T-helper 17 cell (primary cell): Measurements from ENCODE around the gene AK2. TPM values are rescaled to one million over a fixed set of nuclear protein-coding genes. Genes with fewer than 3 reads are reported as not detected.
"Not testable (repeated sequence)": the region's sequence is repeated elsewhere in the genome, so short reads cannot be mapped to it uniquely, and the experiment has no call there.

ENCODE experiments used
- ATAC-seq: fragments of 150-1000 bp; cut with Tn5 transposase; 2 replicates; pipeline ENCODE4 v1.10.0; 2021; ENCODE audit warnings: mild to moderate bottlenecking, moderate library complexity
- DNase-seq, 3 donors: peaks; one replicate each; pipeline versions ENCODE4 v3.0.0 to v3.0.0-alpha.2; 2020 to 2021
- H3K9me3 ChIP-seq: one replicate; pipeline ENCODE4 v1.7.0; 2013; ENCODE audit warnings: low read length, mild to moderate bottlenecking; ENCODE audit not compliant: control insufficient read depth, poor library complexity, severe bottlenecking
- H3K27ac Mint-ChIP-seq: one replicate; pipeline ENCODE4 v1.8.0; 2022; ENCODE audit warnings: mild to moderate bottlenecking, moderate library complexity, mixed read lengths
- H3K27me3 Mint-ChIP-seq: one replicate; pipeline ENCODE4 v1.8.0; 2022; ENCODE audit warnings: mixed read lengths
- H3K36me3 Mint-ChIP-seq: one replicate; pipeline ENCODE4 v1.8.0; 2022; ENCODE audit warnings: low read depth, mixed read lengths
- H3K4me1 Mint-ChIP-seq: one replicate; pipeline ENCODE4 v1.8.0; 2022; ENCODE audit warnings: mild to moderate bottlenecking, mixed read lengths
- H3K4me3 Mint-ChIP-seq: one replicate; pipeline ENCODE4 v1.8.0; 2022; ENCODE audit warnings: mild to moderate bottlenecking, moderate library complexity, mixed read lengths
- total RNA-seq, 4 donors: library from RNA in 2 of 4; stranded (reverse) in 2 of 4; gene quantifications; one replicate each; pipeline ENCODE4 v1.2.3 and lab custom pipeline; 2022 to 2026

The AK2 gene
- total RNA-seq, 2 donors from 2014 or later = 51.1 to 61.7 TPM

DNA sequence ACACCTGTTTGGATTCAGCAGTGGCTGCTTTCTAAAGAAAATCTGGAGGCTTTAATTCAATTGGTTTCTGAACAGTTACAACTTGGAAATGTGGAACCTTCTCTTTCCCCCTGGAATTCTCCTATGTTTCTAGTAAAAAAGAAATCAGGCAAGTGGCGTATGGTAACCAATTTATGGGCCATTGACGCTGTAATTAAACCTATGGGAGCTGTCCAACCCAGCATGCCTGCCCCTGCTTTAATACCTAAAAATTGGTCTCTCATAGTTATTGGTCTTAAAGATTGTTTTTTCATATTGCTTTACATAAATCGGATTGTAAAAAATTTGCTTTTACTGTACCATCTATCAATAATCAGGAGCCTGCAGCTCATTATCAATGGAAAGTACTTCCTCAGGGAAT is 29.8 kb upstream of the AK2 start:
- H3K27ac Mint-ChIP-seq, ATAC-seq, H3K9me3 ChIP-seq, H3K4me1 Mint-ChIP-seq, H3K36me3 Mint-ChIP-seq, H3K4me3 Mint-ChIP-seq, H3K27me3 Mint-ChIP-seq, DNase-seq: not testable (repeated sequence)

DNA sequence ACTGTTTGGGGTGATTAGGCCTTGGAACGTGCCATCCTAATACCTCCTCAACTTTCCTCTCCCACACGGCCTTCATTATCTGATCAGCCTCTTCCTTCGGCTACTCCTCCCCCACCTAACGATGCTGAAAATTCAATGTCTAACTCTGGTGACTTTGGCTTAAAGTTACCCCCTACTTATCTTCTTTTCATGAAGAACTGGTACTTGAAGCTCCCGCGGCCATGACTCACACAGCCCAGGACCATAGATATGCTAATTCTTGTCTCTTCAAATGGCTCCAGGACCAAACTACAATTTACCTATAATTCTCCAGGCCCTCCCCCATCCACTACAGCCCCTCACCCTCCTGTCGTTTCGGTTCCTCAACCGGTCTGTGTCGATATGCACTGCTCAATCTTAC is 28.6 kb upstream of the AK2 start:
- no peak overlapping the region for H3K4me3 Mint-ChIP-seq
- H3K27me3 Mint-ChIP-seq = no peaks in the 10 kb centered on the region
- H3K4me1 Mint-ChIP-seq = no peaks in the 10 kb centered on the region
- ATAC-seq = no peak
- no peak overlapping the region for H3K27ac Mint-ChIP-seq
- DNase-seq = no peak
- peaks cover 2% of the 10 kb centered on the region for H3K9me3 ChIP-seq
- peaks cover 4% of the 10 kb centered on the region for H3K36me3 Mint-ChIP-seq

DNA sequence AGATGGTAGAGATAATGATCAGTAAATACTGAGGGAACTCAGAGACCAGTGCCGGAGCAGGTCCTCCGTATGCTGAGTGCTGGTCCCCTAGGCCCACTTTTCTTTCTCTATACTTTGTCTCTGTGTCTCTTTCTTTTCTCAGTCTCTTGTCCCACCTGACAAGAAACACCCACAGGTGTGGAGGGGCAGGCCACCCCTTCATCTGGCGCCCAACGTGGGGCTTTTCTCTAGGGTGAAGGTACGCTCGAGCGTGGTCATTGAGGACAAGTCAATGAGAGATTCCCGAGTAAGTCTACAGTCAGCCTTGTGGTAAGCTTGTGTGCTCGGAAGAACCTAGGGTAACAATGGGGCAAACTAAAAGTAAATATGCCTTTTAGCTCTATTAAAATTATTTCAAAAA is 27.6 kb upstream of the AK2 start:
- H3K36me3 Mint-ChIP-seq, H3K4me1 Mint-ChIP-seq, H3K4me3 Mint-ChIP-seq, DNase-seq, ATAC-seq, H3K27ac Mint-ChIP-seq, H3K27me3 Mint-ChIP-seq, H3K9me3 ChIP-seq: not testable (repeated sequence)

DNA sequence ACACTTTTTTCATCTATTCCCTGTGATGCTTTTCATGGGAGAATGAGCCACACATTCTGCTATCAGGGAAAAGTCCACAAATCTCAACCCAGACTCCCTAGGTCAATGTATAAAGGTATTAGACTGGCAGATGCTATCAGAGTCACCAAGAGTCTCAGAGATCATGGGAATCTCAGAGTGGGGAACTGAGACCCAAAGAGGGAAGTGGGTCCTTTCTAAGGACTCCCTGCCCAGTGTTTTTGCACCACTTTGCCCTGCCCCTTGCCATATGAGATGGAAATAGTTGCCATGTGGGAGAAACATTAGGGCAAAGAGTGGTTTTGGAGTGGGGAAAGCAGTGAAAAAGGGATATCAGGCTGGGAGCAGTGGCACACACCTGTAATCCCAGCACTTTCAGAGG is 25.2 kb upstream of the AK2 start:
- H3K27ac Mint-ChIP-seq = no peak overlapping the region

DNA sequence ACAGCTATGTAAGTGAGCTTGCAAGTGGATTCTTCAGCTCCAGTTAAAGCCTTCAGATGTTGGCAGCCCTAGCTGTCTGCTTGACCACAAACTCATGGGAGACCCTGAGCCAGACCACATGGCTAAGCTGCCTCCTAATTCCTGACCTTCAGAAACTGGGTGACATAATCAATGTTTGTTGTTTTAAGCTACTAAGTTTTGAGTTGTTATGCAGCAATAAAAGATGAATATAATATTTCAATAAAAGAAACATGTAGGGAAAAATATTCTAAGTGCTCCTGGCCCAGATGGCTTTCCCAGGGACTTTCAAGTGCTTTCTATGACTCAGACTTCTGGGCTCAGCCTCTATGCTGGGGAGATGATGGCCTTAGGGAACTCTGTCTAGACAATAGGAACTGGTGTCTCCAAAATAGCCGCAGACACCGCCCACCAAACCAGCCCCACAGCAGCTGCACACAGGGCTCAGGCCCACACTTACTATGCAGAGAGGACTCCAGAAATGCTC is 23.9 kb upstream of the AK2 start:
- H3K4me1 Mint-ChIP-seq = peaks cover under 1% of the 10 kb centered on the region
- H3K27ac Mint-ChIP-seq = no peak overlapping the region
- no peak overlapping the region for H3K4me3 Mint-ChIP-seq
- no peak for DNase-seq
- no peak for ATAC-seq
- peaks cover 2% of the 10 kb centered on the region for H3K9me3 ChIP-seq
- H3K36me3 Mint-ChIP-seq = peaks cover 4% of the 10 kb centered on the region
- H3K27me3 Mint-ChIP-seq = no peaks in the 10 kb centered on the region

More for the DNA sequence above, 25.2 kb upstream of the AK2 start:
- no peaks in the 10 kb centered on the region for H3K4me1 Mint-ChIP-seq
- no peak for ATAC-seq
- H3K27me3 Mint-ChIP-seq = no peaks in the 10 kb centered on the region
- H3K36me3 Mint-ChIP-seq = peaks cover 4% of the 10 kb centered on the region
- H3K4me3 Mint-ChIP-seq = no peak overlapping the region
- DNase-seq = no peak
- peaks cover 2% of the 10 kb centered on the region for H3K9me3 ChIP-seq

DNA sequence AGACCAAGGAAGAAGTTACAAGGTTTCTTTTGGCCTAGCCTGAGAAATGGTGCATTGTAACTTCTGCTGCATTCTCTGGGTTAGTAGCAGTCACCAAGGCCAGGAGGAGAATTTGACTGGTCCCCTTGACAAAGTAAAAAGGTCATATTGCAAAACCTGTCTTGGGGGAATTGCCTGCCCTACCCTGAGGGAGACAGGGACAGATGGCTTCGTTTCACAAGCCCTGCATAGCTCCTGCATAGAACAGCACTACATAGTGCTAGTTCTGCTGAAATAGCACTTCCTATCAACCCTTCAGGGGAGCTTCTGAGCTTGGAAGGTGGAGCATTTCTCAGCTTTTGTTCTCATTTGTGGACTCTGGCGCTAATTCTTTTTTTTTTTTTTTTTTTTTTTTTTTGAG is 20.4 kb upstream of the AK2 start:
- Mint-ChIP-seq H3K27ac (no peak overlapping the region), H3K4me1 (peaks cover 8% of the 10 kb centered on the region), H3K4me3 (no peak overlapping the region), H3K27me3 (no peaks in the 10 kb centered on the region), H3K36me3 (no peaks in the 10 kb centered on the region)
- ATAC-seq (no peak), DNase-seq (no peak)
- peaks cover 2% of the 10 kb centered on the region for H3K9me3 ChIP-seq

DNA sequence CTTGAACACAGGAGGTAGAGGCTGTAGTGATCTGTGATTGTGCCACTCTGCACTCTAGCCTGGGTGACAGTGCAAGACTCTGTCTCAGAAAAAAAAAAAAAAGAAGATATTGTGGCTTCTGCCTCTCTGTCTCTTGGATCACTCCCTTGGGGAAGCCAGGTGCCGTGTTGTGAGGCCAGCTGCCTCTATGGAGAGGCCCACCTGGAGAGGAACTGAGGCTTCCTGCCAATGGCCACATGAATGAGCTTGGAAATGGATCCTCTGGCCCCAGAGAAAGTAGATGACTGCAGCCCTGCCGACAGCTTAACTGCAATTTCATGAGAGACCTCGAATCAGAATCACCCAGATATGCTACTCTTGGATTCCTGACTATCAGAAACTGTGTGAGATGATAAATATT is 19.7 kb upstream of the AK2 start:
- Mint-ChIP-seq H3K27ac (no peak overlapping the region), H3K4me3 (no peak overlapping the region), H3K4me1 (peaks cover 8% of the 10 kb centered on the region), H3K36me3 (no peaks in the 10 kb centered on the region), H3K27me3 (no peaks in the 10 kb centered on the region)
- no peaks in the 10 kb centered on the region for H3K9me3 ChIP-seq
- ATAC-seq (no peak), DNase-seq (no peak)

DNA sequence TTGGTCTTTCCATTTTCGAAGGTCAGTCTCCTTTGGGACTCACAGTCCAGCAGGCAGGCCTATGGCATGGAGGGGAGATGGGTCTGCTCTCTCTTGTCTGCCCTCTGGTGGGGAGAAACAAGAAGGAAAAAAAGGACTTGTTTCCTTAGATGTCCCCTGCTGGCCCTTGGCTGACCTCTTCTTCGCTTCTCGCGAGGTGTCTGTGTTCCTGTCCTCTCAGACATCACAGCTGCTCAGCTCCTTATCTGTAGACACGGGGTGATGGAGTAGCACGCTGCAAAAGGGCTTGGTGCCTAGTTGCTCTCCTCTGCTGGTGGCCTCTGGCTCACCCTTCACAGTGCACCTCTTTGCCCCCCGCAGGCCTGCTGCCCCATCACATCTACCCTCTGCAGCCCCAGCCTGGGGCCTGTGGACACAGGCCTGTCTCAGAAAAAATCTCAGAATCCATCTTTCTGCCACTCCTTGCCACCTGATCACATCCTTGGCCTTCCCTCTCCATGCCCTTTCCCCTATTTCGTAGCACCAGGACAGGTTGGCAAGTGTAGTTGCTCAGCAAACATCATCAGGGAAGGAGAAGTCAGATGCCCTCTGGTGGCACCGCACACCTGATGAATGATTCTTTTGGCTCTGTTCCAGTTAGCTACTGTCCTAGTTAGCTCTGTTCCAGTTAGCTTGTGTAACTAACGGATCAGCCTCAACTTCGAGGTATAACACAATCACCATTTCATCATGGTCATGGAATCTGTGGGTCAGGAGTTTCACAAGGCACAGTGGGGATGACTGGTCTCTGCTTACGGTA is 18.7 kb upstream of the AK2 start:
- peak; percentile 65 for ATAC-seq
- Mint-ChIP-seq H3K27ac (peak overlapping the region; percentile 69), H3K4me3 (peak overlapping the region; percentile 19), H3K36me3 (no peaks in the 10 kb centered on the region), H3K27me3 (no peaks in the 10 kb centered on the region), H3K4me1 (peaks cover 8% of the 10 kb centered on the region)
- H3K9me3 ChIP-seq = no peaks in the 10 kb centered on the region
- no peak for DNase-seq

DNA sequence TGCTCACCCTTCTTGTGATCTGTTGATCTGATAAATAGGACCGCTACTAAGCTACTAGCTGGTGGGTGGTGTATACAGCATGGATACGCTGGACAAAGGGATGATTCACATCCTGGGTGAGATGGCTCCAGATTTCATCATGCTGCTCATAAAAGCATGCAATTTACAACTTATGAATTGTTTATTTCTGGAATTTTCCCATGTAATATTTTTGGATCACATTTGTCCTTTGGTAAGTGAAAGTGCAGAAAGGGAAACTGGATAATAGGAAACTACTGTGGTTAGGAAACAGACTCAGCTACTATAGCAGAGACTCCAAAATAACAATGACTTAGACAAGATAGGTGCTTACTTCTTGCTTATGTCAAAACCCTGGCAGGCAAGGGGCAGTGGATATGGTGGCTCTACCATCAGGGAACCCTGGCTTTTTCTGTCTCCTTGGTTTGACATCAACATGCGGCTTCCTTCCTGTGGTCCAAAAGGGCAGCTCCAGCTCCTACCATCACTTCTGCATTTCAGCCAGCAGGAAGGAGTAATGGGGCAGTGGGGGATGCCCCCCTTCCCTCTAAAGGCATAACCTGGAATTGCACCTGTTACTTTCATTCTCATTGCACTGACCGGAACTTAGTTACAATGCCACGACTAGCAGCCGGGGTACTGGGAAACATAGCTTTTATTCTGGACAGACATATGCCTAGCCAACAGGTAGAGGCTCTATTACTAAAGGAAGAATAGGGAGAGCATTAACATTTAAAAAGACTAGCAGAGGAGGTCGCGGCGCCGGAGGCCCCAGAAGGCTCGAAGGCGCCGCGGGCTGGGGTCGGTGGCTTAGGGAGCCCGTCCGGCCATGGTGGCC is 13.8 kb upstream of the AK2 start:
- Mint-ChIP-seq H3K4me3 (no peak overlapping the region), H3K27me3 (no peaks in the 10 kb centered on the region), H3K27ac (no peak overlapping the region), H3K4me1 (peaks cover 10% of the 10 kb centered on the region), H3K36me3 (no peaks in the 10 kb centered on the region)
- H3K9me3 ChIP-seq = no peaks in the 10 kb centered on the region
- ATAC-seq (no peak), DNase-seq (no peak)

DNA sequence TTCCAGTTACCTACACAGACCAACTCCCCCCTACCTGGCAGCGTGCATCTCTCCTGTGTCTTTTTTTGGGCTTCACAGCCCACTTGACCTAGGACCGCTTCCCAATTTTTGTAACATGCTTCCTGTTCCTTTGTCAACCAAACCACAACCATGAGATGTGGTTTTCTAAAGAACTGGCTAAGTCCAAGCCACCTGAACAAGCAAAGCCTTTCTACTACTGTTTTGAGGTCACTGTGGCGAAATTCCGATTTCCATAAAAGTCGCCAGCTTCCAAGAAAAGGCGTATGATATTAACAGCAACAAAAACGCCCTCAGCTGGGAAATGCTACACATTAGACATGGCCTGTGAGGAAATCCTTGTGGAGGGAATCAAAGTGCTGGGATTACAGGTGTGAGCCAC is 12.7 kb upstream of the AK2 start:
- ATAC-seq (no peak), DNase-seq (no peak)
- H3K27me3 Mint-ChIP-seq = no peaks in the 10 kb centered on the region
- no peaks in the 10 kb centered on the region for H3K36me3 Mint-ChIP-seq
- H3K4me3 Mint-ChIP-seq = no peak overlapping the region
- no peaks in the 10 kb centered on the region for H3K9me3 ChIP-seq
- no peak overlapping the region for H3K27ac Mint-ChIP-seq
- H3K4me1 Mint-ChIP-seq = peaks cover 12% of the 10 kb centered on the region

DNA sequence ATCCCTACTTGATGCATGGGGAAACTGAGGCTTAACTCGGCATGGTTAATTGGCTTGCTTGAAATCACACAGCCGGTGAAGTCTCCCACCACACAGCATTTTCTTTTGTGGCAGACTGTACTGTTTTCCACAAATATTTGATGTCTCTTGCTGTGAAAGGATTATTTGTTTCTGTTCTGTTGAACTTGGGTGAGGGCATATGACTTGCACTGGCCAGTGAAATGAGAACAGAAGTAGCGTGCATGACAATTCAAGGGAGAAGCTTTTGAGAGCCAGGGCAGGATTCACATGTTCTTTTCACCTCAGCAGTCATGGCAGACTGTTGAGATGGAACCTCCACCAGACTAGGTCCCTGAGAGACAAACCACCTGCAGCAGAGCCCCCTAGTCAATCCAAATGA is 11.7 kb upstream of the AK2 start:
- DNase-seq = no peak
- H3K9me3 ChIP-seq = no peaks in the 10 kb centered on the region
- H3K4me1 Mint-ChIP-seq = peaks cover 12% of the 10 kb centered on the region
- H3K27ac Mint-ChIP-seq = no peak overlapping the region
- ATAC-seq = no peak
- H3K27me3 Mint-ChIP-seq = no peaks in the 10 kb centered on the region
- H3K36me3 Mint-ChIP-seq = no peaks in the 10 kb centered on the region
- H3K4me3 Mint-ChIP-seq = no peak overlapping the region

DNA sequence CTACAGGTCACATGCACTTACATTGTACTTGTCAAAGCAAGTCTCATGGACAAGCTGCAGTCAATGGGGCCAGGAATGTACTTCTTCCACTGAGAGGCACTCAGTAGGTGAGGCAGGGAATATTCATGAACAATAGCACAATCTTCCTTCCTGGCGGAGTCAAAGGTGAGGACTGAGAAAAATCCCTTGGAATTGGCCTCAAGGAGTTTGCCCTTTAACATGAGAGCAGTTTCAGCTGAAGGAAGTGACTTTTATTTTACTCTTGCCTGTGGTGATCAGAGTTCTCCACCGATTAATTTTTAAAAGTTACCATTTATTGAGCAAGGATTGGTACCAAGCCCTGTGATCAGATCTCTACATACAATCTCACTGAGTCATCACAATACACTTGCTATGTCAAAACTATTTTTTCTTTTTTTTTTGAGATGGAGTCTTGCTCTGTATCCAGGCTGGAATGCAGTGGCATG is 11.2 kb upstream of the AK2 start:
- no peak overlapping the region for H3K27ac Mint-ChIP-seq
- peaks cover under 1% of the 10 kb centered on the region for H3K27me3 Mint-ChIP-seq
- H3K9me3 ChIP-seq = no peaks in the 10 kb centered on the region
- H3K4me3 Mint-ChIP-seq = no peak overlapping the region
- DNase-seq = no peak
- ATAC-seq = no peak
- peaks cover 12% of the 10 kb centered on the region for H3K4me1 Mint-ChIP-seq
- no peaks in the 10 kb centered on the region for H3K36me3 Mint-ChIP-seq

DNA sequence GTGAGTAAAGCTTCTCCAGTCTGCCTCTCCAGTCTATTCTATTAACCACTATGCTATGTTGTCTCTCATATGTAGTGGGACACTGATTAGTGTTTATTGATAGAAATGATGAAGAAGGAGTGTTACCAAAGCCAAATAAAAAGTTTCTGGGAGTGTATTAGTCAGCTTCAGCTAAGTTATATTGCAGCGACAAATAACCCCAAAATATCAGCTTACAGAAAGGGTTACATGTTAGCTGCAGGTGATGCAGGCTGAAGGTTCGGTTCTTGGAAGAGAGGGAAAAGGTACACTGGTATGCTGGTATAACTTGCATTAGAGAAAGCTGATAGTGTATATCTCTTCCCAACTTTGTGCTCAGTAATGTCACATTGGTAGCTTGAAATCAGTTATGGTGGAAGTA is 10.6 kb upstream of the AK2 start:
- no peaks in the 10 kb centered on the region for H3K9me3 ChIP-seq
- no peak overlapping the region for H3K27ac Mint-ChIP-seq
- no peak overlapping the region for H3K4me3 Mint-ChIP-seq
- no peak for ATAC-seq
- no peaks in the 10 kb centered on the region for H3K36me3 Mint-ChIP-seq
- H3K4me1 Mint-ChIP-seq = peaks cover 12% of the 10 kb centered on the region
- peaks cover 4% of the 10 kb centered on the region for H3K27me3 Mint-ChIP-seq
- no peak for DNase-seq
